Hepatic stellate cell (primary cell): ENCODE results near the gene GARS1.
"Not testable (repeated sequence)": the region's sequence is repeated elsewhere in the genome, so short reads cannot be mapped to it uniquely, and the experiment has no call there.

Experiments used
- DNase-seq: peaks from one replicate; pipeline ENCODE4 v3.0.0; 2011; ENCODE audit warnings: low spot score

Gene GARS1

GRCh38 chr7:30575910-30576309 lies 18.8 kb upstream of the GARS1 start:
- no peak for DNase-seq

DNA sequence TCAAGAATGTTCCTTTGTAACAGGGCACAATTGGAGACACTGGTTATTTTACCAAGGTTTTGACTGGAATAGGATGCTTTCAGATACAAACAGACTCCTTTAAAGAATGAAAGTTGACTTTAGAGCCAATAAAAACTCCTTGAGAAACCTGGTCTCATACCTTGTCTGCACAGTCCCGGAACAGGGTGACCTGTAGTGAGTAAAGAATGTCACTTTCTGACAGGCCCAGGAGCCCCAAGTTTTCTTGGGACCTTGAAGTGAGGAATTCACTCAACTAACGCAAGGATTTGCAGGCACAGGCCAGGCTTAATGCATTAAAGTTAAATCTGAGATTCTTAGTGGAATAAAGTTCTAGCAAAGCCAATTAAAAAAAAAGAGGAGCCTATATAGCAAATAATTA lies 11.5 kb upstream of the GARS1 start:
- no peak for DNase-seq

DNA sequence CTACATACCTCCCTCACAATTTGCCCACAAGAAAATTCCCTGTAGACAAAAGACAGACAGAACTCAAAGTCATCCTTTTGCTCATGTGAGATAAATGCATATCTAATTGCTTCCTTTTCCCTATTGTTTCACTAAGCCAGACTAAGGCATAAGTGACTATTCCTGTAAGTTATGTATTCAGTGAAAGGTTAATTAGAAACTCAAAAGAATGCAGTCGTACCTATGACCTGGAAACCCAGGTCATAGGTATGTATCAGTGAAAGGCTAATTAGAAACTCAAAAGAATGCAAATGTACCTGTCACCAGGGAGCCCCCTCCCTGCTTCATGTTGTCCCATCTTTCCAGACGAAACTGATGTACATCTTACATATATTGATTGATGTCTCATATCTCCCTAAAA lies 10.3 kb upstream of the GARS1 start:
- DNase-seq = no peak

DNA sequence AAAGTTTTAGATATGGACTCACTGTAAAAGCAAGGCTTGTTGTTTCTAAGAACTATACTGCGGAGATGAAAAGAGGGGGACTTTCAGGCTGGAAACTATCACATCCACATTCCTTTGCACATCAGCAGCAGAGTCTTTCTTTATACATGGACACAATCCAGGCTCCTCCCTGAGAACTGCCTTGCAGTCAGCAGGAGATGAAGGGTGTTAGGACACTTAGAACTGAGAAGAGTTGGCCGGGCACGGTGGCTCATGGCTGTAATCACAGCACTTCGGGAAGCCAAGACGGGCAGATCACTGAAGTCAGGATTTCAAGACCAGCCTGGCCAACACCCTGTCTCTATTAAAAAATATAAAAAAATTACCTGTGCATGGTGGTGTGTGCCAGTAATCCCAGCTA lies 9.7 kb upstream of the GARS1 start:
- no peak for DNase-seq

DNA sequence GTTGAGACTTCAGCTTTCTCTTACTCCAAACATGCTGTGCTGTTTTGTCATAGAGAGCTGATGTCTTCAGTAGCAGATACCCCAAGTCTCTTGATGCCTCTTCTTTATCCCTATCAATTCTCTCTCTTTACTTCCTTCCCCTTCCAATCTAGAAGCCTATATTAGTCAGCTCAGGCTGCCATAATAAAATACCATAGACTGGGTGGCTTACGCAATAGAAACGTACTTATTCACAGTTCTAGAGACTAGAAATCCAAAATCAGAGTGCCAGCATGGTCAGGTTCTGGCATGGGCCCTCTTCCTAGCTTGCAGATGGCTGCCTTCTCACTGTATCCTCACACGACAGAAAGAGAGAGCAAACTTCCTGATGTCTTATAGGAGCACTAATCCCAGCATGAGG lies 9.0 kb upstream of the GARS1 start:
- DNase-seq = no peak

DNA sequence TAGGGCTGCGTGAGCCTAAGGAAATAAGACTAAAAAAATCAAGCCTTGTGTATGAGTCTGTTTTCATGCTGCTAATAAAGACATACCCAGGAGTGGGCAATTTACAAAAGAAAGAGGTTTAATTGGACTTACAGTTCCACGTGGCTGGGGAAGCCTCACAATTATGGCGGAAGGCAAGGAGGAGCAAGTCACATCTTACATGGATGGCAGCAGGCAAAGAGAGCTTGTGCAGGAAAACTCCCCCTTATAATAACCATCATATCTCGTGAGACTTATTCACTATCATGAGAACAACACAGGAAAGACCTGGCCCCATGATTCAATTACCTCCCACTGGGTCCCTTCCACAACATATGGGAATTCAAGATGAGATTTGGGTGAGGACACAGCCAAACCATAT lies 7.1 kb upstream of the GARS1 start:
- not testable (repeated sequence) for DNase-seq

GRCh38 chr7:30589111-30589510 lies 5.6 kb upstream of the GARS1 start:
- no peak for DNase-seq

DNA sequence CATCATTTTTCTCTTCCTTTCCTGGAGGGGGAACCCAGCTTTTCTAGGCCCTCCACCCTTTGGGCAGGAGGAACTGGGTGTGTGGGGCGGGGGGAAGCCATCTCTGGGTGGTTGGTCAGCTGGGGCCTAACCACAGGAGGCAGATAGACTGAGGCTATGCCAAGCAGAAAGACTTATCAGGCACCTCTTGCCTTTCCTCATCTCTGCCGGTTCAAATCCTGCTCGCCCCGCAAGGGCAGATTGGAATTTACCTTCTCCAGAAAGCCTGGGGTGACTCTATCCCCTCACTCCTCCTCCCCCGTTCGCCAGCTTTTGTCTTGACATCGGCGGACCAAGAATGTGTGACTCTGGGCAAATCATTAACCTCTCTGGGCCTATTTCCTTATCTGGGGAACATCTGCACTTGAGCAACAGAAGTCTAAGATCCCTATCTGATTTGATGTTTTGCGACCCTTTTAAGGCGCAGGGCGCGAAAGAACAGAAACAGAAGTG lies 584 bp upstream of the GARS1 start:
- DNase-seq = peak; percentile 33

GRCh38 chr7:30595436-30596013 lies 847 bp downstream of the GARS1 start:
- DNase-seq = no peak

GRCh38 chr7:30596014-30596641 lies 1.4 kb downstream of the GARS1 start:
- peak; percentile 37 for DNase-seq

DNA sequence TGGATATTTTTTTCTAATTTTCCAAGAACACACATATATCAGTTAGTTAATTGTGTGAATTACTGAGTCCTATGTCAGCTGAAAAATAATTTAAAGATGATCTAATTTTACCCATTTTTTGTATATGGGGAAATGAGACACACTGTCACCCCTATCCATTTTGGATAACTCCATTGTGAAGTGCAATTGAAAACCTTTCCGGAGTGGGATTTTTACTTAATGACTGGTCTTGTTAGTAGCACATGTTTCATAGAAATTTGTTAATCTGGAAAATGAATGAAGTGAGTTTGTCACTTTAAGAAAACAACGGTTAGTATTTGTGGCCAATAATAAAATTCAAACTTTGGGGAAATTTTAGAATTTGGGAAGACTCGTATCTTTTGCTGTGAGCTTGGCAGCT lies 2.0 kb downstream of the GARS1 start:
- DNase-seq = peak; percentile 12

DNA sequence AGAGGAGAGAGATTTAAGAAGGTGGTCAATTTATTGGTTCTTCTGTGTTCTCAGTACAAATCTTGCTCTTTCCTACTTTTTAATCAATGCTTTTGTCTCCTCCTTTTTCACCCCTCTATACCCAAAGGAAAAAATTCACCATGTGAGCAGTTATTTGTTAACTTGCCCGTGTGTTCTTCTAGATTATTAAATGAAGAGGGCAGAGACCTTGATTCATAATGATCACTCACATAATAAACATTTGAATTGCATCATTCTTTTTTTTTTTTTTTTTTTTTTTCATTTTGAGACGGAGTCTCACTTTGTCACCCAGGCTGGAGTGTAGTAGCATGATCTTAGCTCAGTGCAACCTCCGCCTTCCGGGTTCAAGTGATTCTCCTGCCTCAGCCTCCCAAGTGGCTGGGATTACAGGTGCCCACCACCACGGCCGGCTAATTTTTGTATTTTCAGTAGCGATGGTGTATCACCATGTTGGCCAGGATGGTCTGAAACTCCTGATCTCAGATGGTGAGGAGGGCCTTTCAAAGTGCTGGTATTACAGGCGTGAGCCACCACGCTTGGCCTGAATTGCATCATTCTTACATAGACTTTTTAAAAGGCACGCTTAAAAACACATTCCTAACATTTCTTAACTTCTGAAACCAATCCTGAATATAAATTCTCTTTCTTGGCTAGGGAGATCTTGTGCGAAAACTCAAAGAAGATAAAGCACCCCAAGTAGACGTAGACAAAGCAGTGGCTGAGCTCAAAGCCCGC lies 3.6 kb downstream of the GARS1 start:
- DNase-seq = peak; percentile 11

DNA sequence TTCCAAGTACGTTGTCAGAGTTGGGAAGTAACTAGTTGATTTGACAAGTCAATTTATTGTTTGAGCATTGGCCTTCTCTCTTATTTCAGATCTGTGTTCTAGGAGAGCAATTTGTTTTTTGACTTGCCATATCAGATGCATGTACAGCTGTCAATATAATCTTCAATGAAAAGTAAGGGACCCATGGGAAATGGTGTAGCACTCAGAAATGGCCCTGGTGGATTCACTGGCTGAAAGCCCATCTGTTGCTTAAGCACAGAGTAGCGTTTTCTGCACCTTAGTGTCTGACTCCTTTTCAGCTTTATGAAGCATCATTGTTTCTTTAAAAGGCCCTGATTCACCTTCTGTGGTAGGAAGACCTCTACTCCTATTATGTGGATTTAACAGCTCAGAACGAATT lies 10.2 kb downstream of the GARS1 start:
- DNase-seq = no peak

GRCh38 chr7:30605832-30606231 lies 11.2 kb downstream of the GARS1 start:
- DNase-seq = no peak

GRCh38 chr7:30612658-30613265 lies 18.1 kb downstream of the GARS1 start:
- no peak for DNase-seq

GRCh38 chr7:30613366-30614325 lies 19.0 kb downstream of the GARS1 start:
- no peak for DNase-seq

DNA sequence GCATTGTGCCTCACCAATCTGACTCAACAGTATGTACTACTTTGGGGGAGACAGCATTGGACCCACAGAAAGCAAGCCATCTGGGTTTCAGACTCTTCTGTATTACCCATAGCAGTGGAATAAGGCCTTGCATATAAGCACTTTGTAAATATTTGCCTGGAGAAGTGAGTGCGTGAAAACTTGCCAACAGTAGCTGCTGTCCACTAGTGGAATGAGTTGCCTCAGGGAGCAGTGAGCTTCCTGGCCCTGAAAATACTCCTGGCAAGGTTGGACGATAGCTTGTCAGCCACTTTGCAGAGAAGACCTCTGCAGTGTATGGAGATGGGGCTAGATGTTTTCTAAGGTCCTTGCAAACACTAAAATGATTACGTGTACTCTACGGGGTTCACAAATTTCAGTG lies 21.6 kb downstream of the GARS1 start:
- no peak for DNase-seq

DNA sequence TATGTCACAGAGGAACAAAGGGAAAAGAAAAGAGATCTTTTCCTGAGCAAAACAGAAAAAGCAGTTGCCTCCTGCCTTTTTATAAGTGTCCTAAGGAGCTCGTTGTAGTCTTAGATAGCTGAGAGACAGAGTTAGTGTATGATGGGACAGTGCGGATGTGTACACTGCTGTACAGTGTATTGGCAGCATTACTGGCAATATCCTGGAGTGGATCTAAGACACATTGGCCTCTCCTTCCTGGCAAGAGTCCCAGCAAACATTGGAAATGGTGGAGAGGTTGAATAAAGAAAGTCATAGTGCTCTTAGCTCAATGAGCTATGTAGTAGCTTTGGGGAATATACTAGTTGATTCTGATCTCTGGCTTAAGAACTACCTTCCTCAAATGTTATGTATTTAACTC lies 22.7 kb downstream of the GARS1 start:
- DNase-seq = no peak

GRCh38 chr7:30618080-30618676 lies 23.5 kb downstream of the GARS1 start:
- DNase-seq = no peak

DNA sequence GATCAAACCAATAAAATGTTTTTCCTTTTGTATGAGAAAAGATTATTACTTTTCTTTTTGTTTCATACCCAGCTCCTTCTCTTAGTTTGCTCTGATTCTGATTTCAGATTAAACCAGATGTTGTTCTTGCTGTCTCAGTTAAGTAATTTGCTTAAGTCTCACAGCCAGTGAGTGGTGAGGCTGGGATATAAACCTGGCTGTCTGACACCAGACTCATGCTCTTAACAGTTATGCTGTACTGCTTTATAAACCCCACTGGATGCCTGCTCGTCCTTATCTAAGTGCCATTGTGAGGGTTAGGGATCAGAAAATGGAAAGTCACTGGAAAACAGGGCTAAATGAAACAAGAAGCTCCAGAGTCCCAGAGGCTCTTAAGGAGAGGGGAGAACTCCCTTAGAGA lies 24.3 kb downstream of the GARS1 start:
- DNase-seq = no peak

- DNase-seq = no peak
Observed at GRCh38 chr7:30625283-30625682, 30.6 kb downstream of the GARS1 start.
